ENCODE measurements around the gene PHKA2.

- no peak for TF ChIP-seq CTCF (IDR thresholded peaks at IDR 0.05; ENCODE audit: low read depth, low read length)
- no peak for TF ChIP-seq POLR2A (IDR thresholded peaks at IDR 0.05; ENCODE audit: extremely low read depth, insufficient read length)
Measured at GRCh38 chrX:18887825-18888212, 96.1 kb downstream of the PHKA2 start.

All from NB4 (cell line).